GM19397 (cell line): ENCODE data around the gene TRPC4AP.

Experiments used
- ATAC-seq: cut with Tn5 transposase; IDR thresholded peaks from one replicate; pipeline ENCODE4 v1.9.1; 2021; ENCODE audit warnings: mild to moderate bottlenecking, moderate library complexity; ENCODE audit not compliant: unreplicated experiment

The TRPC4AP gene

DNA sequence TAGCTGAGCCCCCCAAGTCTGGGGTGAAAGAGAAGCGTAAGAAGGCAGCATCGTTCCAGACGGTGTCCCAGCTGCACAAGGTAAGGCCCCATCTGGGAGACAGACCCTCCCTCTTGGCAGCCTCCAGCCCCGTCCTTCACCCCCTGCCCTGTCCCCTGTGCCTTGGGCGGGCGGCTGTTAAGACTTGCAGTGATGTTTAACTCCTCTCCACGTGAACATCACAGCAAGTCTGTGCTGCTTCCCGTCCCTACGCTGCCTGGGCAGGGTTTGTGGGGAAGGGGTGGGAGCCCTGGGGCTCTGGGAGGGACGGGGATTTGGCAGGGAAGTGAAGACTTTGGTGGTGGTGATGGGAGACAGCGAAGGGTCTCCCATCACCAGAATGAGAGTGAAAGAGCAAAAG lies 102.4 kb downstream of the TRPC4AP start:
- ATAC-seq: no peak

DNA sequence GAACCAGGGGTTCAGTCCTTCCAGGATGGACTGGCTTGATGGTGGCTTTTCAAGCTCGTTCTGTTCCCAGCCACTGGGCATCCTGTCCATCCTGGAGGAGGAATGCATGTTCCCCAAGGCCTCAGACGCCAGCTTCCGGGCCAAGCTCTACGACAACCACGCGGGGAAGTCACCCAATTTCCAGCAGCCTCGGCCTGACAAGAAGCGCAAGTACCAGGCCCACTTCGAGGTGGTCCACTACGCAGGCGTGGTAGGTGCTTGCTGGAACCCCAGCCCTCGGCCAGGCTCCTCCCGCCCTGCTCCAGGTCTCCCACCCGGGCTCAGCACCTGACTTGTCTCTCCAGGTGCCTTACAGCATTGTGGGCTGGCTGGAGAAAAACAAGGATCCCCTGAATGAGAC lies 102.9 kb downstream of the TRPC4AP start:
- no peak for ATAC-seq

DNA sequence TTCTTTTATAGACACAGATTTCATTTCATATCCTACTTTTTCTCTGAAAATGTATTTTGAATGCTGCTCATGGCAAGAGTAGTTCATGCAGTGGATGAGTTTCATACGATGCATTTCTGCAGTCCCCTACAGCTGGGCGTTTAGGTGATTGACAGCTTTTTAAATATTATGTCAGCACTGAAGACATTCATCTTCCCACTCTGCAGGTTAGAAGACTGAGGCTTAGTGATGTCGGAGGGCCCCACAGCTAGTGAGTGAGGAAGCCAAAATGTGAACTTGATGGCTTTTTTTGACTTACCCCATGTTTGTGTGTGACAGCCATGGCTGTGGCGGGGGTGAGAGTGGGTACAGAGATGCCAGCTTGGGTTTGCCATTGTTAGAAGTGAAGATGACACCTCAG lies 103.5 kb downstream of the TRPC4AP start:
- no peak for ATAC-seq

DNA sequence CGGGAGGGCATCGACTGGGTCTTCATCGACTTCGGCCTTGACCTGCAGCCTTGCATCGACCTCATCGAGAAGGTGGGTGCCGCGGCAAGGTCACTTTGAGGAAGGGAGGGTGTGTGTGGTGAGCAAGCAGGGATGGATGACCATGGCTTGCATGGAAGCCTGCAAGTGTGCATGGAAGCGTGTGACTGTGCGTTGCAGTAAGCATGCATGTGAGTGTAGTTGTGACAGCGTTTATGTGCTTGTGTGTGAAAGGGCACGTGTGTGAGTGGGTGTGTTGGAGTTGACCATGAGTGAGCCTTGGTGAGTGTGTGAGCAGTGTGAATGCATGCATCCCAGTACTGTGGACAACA lies 104.4 kb downstream of the TRPC4AP start:
- no peak for ATAC-seq

GRCh38 chr20:34987288-34988190 lies 105.1 kb downstream of the TRPC4AP start:
- no peak for ATAC-seq

DNA sequence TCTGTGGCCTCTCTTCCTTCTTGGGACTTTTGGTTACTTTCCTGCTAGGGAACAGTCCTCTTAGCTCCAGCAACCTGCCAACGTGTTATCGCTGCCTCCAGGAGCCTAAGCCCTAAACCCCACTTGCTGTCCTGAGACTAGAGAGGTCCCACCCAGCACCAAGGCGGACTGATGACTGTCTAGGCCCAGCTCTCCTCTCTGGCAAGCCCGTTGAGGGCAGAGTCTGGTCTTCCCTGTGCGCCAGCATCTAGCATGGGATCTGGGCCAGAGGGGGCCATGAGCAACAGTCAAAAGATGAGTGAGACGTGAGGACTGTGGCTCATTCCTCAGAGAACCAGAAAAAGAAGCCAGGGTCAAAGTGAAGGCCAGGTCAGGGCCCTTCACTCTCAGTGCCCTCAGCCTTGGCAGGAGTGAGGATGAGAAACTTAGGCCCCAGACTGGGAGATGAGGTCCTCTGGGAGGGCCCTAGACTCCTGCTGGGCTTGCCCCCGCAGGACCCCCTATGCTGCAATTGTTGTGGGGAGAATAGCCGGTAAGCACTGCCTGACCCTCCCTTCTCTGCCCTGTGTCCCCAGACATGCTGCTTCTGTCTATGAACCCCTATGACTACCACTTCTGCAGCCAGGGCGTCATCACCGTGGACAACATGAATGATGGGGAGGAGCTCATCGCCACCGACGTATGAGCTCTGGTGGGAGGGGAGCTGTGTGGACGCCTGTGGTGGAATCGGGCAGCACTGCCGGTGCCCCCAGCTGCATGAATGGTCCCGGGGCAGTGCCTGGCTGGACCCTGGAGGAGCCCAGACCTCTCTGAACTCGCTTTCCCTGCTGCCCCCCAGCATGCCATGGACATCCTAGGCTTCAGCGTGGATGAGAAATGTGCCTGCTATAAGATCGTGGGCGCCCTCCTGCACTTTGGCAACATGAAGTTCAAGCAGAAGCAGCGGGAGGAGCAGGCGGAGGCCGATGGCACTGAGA lies 106.0 kb downstream of the TRPC4AP start:
- ATAC-seq: no peak

DNA sequence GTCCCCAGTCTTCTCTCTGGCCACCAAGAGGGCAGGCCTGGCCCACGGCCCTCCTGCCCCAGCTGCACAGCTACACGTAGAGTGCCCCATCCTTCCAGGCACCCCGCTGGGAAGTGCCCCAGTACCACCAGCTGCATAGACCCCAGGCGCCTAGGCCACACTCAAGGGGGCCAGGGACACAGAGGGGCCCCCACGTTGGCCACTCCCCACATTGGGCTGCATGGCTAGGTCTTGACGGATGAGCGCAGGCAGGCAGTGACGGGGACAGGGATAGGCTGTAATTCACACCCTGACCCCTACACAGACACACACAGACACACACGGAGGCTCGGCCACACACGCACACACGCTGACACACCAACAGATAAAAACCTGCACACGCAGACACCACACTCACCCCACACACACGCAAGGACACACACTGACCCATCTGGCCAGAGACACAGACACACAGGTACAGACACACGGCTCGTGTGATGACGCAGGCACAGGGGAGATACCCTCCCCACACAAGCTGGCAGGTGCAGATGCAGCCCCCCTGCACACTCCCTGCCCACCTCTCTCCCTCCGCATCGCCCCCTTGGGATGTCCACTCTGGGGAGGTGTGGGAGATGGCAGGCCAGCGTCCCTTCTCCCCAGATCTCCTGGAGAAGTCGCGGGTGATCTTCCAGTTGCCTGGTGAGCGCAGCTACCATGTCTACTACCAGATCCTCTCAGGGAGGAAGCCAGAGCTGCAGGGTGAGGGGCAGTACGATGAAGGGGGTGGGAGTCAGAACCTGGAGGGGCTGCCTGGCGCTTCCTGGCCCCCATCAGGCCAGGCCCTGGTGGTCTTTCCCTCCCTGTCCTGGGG lies 106.9 kb downstream of the TRPC4AP start:
- ATAC-seq: no peak

- ATAC-seq: no peak
Measured at GRCh38 chr20:34984756-34985261, 107.8 kb downstream of the TRPC4AP start.

DNA sequence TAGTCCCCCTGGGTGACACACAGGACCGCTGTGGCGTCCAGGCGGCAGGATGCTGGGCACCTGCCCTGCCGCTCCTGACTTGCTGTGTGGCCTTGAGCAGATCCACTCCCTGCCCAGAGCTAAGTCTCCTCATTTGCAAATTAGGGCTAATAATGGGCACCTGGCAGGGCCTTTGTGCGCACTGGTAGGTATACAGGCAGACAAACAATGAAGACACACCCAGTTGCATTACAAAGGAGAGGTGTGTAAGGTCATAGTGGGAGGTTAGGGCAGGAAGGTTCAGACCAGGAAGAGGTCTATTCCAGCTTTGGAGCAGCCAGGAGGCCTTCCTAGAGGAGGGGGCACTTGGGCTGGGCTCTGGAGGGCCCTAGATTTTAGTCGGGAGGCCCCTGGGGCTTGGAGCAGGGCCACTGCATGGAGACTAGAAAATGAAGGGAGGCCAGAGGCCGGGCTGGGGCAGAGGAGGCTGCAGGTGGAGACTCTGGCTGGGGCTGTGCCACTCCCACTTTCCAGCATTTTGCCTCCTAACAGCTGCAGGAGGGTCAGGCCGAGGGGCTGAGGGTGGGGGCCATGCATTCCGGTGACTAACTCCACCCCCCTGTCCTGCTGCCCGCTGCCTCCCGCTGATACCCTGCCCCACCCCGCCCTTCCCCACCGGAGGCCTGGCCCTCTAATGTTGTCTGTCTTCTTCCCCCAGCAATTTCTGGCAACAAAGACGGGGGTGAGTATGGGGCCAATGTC lies 108.4 kb downstream of the TRPC4AP start:
- no peak for ATAC-seq

- no peak for ATAC-seq
Measured at GRCh38 chr20:34983089-34983820, 109.4 kb downstream of the TRPC4AP start.

DNA sequence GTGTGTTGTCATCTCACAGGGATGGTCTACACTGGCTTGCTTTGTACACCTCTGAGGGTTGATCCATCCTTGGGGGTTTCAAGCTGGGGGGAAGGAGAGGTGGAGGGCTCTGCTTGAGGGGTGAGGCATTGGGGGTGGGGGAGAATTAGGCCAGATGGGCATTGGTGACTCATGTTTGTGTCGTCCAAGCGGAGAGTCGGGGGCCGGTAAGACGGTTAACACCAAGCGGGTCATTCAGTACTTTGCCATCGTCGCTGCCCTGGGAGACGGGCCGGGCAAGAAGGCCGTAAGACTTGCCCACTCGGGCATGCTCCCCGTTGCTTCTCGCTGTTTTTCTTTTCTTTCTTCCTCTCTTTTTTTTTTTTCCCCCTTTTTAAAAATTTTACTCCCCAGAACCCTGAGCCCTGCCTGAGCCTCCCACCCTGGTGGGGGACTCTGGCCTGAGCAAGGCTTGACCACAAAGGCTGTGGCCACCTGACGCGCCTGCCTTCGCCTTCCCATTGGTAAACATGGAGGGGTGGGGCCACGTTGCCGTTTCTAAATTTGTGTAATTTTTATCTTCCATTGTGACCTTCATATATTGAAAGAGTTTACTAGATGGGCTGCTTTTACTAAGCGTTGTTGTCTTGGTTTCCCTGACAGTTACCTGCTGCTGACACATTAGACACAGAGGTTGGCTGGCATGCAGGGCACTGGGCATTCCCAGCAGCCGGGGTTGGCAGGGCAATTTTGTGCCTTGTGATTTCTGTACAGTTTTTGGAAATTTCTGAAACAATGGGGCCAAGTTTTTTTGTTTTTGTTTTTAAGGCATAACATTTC lies 110.1 kb downstream of the TRPC4AP start:
- no peak for ATAC-seq

DNA sequence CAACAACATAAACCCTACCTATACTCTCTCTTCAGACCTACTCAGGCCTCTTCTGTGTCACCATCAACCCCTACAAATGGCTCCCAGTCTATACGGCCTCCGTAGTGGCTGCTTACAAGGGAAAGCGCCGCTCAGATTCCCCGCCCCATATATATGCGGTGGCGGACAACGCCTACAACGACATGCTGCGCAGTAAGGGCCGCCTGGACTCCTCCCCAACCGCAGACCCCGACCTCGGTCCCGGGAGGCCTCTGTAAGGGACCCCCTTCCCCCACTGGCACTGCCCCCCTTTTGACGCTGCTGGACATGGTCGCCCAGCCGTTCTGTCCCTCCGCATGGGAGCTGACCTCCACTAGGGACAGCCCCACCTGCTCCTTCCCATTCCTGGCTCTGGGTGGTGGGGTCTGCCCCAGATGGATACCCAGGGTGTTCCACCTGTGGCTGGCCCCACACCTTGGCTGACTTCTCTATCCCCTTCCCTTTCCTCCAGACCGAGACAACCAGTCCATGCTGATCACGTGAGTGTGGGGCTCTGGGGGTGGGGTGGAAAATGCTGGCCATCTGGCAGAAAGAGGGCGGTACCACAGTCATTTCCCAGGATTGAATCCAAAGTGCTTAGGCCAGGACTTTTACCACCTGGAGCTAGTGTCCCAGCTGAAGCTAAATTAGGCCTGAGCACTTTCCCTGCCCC lies 111.9 kb downstream of the TRPC4AP start:
- no peak for ATAC-seq

DNA sequence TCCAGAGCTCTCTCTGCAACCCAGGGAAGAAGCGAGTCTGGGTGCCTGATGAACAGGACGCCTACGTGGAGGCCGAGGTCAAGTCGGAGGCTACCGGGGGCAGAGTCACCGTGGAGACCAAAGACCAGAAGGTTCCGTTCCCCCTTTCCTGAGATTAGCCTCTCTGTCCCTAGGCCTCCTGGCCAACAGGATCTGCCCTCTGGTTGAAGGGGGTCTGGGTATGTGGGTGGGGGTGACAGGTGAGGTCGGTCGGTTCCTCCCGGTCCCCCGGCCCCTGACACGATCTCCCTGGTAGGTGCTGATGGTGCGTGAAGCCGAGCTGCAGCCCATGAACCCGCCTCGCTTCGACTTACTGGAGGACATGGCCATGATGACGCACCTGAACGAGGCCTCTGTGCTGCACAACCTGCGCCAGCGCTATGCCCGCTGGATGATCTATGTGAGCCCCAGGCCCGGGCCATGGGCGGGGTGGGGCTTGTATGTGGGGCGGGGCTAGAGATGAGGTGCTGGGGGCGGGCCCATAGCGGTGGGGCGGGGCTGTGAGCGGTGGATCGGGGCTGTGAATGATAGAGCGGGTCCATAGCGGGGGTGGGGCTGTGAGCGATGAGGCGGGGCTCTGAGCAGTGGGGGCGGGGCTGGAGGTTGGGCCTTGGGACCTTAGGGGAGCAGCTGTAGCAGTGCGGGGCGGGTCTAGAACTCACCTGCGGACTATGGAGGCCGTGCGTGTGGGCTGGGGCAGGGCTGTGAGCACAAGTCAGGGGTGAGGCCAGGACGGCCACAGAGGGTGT lies 113.0 kb downstream of the TRPC4AP start:
- no peak for ATAC-seq

GRCh38 chr20:34978092-34978744 lies 114.4 kb downstream of the TRPC4AP start:
- ATAC-seq: no peak

GRCh38 chr20:34977365-34978091 lies 115.1 kb downstream of the TRPC4AP start:
- ATAC-seq: no peak

- ATAC-seq: no peak
Measured at GRCh38 chr20:34976286-34976685, 116.3 kb downstream of the TRPC4AP start.
